Left ventricle myocardium inferior (tissue), 1 donor: ENCODE results near the gene TTC12. TPM values are rescaled to one million over a fixed set of nuclear protein-coding genes. Genes with fewer than 3 reads are reported as not detected.
"Not testable (repeated sequence)": the region's sequence is repeated elsewhere in the genome, so short reads cannot be mapped to it uniquely, and the experiment has no call there.

ENCODE experiments used
- DNase-seq: peaks from one replicate; pipeline ENCODE4 v3.0.0-alpha.2; 2020
- H3K27ac ChIP-seq: fragments of 200-600 bp; replicated peaks from 2 replicates; pipeline ENCODE4 v1.8.0; 2021
- H3K27me3 ChIP-seq: fragments of 200-600 bp; 2 replicates; pipeline ENCODE4 v1.8.0; 2021; ENCODE audit warnings: low read depth
- H3K36me3 ChIP-seq: fragments of 200-600 bp; 2 replicates; pipeline ENCODE4 v1.8.0; 2021
- H3K4me1 ChIP-seq: fragments of 200-600 bp; 2 replicates; pipeline ENCODE4 v1.8.0; 2021
- H3K4me3 ChIP-seq: fragments of 200-600 bp; 2 replicates; pipeline ENCODE4 v1.8.0; 2021; ENCODE audit warnings: mild to moderate bottlenecking, moderate library complexity
- H3K9me3 ChIP-seq: fragments of 200-600 bp; replicated peaks from 2 replicates; pipeline ENCODE4 v1.8.0; 2021
- intact Hi-C: fragments of 100-400 bp; cut with micrococcal nuclease; formaldehyde crosslinking; loops from one replicate; pipeline ENCODE4 v1.11.0; 2022
- total RNA-seq: library from RNA; stranded (reverse); fragmentation: NEBNext Ultra II Directional; extraction: Animal tissue kit (Norgen Biotek cat#: 25700); gene quantifications from one replicate; pipeline ENCODE4 v1.2.1, GENCODE V29; 2021
- TF ChIP-seq, protein P1 (sequence below): fragments of 200-600 bp; IDR thresholded peaks from 2 replicates; pipeline ENCODE4 v1.8.0; 2021; ENCODE audit warnings: antibody characterized with exemption, mild to moderate bottlenecking, borderline replicate concordance
- donor health status: DM: no; HTN: yes; CAD: no; lungs with severe emphysema.

Gene TTC12
- total RNA-seq, 1 donor from 2014 or later: 5.5 TPM

DNA sequence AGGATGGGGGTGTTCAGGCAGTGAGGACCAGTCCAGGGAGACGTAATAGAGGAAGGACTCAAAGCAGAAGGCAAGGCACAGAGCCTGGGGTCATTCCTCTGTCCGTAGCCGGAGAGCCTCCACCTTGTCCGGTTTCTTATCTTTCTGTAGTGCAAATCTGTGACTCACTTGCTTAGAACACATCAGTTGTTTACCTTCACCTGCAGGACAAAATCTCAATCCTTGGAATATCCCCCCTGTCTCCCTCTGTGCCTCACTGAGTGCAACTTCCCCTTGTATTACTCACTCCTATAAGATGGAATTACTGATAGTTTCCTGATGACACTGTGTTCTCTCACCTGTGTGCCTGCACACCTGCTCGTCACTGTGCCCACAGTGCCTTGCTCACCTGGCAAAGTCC is 20.4 kb upstream of the TTC12 start:
- no peak for DNase-seq
- Histone ChIP-seq H3K4me3 (no peak overlapping the region), H3K4me1 (peaks cover 6% of the 10 kb centered on the region), H3K27me3 (peaks cover 19% of the 10 kb centered on the region), H3K27ac (no peak overlapping the region), H3K9me3 (no peaks in the 10 kb centered on the region), H3K36me3 (no peaks in the 10 kb centered on the region)
- intact Hi-C loops: no loop called here
- TF ChIP-seq, protein P1, sequence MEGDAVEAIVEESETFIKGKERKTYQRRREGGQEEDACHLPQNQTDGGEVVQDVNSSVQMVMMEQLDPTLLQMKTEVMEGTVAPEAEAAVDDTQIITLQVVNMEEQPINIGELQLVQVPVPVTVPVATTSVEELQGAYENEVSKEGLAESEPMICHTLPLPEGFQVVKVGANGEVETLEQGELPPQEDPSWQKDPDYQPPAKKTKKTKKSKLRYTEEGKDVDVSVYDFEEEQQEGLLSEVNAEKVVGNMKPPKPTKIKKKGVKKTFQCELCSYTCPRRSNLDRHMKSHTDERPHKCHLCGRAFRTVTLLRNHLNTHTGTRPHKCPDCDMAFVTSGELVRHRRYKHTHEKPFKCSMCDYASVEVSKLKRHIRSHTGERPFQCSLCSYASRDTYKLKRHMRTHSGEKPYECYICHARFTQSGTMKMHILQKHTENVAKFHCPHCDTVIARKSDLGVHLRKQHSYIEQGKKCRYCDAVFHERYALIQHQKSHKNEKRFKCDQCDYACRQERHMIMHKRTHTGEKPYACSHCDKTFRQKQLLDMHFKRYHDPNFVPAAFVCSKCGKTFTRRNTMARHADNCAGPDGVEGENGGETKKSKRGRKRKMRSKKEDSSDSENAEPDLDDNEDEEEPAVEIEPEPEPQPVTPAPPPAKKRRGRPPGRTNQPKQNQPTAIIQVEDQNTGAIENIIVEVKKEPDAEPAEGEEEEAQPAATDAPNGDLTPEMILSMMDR: no peak

DNA sequence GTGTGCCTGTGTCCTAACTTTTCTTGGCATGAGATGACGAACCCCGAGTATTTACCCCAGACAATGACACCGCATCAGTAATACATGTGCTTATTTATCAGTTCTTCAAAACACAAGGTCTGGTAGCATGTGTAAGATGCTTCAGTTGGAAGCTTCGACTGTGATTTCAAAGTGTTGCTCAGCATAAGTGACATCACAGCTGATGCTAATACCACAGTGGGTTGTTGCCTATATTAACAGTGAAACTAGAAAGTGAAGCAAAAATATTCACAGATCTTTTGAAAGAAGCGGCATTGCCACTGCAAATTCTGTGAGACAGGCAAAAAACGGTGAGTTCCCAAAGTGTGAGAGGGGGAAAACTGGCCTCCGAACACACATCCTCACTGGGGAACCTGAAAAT is 18.4 kb upstream of the TTC12 start:
- no peak for DNase-seq
- TF ChIP-seq, protein P1: no peak
- Histone ChIP-seq H3K9me3 (no peaks in the 10 kb centered on the region), H3K27ac (no peak overlapping the region), H3K4me1 (no peaks in the 10 kb centered on the region), H3K36me3 (no peaks in the 10 kb centered on the region), H3K27me3 (peaks cover 30% of the 10 kb centered on the region), H3K4me3 (no peak overlapping the region)
- intact Hi-C loops: no loop called here

DNA sequence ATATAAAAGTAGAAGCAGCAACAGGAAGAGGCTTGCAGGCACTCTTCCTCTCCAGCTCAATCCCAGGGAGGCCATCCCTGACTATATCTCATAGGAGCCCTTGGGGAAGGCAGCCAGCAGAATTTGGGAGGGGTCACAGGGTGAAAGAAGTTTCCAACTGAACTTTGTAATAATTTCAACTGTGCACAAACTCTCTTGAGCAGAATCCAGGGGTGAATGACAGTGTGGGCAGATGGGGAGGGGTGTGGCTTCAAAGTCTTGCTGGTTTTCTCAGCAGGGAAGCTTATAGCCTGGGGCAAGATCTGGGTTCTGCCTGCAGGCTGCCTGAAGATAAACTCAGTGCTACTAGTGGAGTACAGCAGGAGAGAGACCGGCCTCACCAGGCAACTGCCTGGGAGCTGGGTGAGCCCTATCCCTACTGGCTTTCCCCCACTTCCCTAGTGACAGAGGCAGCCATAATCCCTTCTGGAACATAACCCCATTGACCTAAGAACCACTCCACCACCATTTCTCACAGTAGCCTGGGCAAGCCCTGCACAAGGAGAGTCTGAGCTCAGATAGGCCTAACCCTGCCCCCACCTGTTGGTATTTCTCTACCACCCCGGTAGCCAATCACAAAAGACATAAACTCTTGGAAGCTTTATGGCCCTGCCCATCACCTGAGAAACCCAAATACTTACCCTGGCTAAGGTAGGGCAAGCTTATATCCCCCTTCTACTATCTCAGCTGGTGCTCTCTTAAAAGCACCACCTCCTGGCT is 17.8 kb upstream of the TTC12 start:
- intact Hi-C loops: no loop called here
- TF ChIP-seq, protein P1: no peak

DNA sequence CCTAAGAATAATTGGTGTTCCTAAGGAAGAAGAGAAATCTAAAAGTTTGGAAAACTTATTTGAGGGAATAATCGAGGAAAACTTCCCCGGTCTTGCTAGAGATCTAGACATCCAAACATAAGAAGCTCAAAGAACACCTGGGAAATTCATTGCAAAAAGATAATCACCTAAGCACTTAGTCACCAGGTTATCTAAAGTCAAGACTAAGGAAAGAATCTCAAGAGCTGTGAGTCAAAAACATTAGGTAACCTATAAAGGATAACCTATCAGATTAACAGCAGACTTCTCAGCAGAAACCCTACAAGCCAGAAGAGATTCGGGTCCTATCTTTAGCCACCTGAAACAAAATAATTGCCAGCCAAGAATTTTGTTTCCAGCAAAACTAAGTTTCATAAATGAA is 15.9 kb upstream of the TTC12 start:
- H3K4me1 ChIP-seq, H3K4me3 ChIP-seq, intact Hi-C loops, DNase-seq, H3K9me3 ChIP-seq, H3K36me3 ChIP-seq, H3K27ac ChIP-seq: not testable (repeated sequence)
- peaks cover 29% of the 10 kb centered on the region for H3K27me3 ChIP-seq

More for the DNA sequence above, 17.8 kb upstream of the TTC12 start:
- Histone ChIP-seq H3K4me3 (no peak overlapping the region), H3K4me1 (no peaks in the 10 kb centered on the region), H3K27me3 (peaks cover 30% of the 10 kb centered on the region), H3K27ac (no peak overlapping the region), H3K9me3 (no peaks in the 10 kb centered on the region), H3K36me3 (no peaks in the 10 kb centered on the region)
- no peak for DNase-seq

DNA sequence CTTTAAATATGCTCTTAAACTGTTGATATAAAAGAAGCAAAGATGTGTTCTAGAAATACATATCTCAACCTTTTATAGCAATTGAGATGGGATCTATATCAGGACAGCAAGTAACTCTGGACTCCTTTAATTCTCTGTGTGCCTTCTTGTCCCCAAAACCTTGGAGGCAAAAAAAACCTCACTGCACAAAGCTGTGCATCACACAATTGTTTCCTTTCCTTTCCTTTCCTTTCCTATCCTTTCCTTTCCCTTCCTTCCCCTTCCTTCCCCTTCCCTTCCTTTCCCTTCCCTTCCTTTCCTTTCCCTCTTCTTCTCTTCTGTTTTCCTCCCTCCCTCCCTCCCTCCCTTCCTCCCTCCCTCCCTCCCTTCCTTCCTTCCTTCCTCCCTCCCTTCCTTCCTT is 9.5 kb upstream of the TTC12 start:
- Histone ChIP-seq H3K4me3 (no peak overlapping the region), H3K9me3 (no peaks in the 10 kb centered on the region), H3K4me1 (no peaks in the 10 kb centered on the region), H3K27ac (no peak overlapping the region), H3K36me3 (no peaks in the 10 kb centered on the region), H3K27me3 (peaks cover 6% of the 10 kb centered on the region)
- intact Hi-C loops: loop anchor here (5.0 kb wide), 2 partner anchors 227 to 427 kb away; no protein-coding TSS in a partner anchor
- DNase-seq: no peak
- TF ChIP-seq, protein P1: no peak
